WTC11 (cell line): Measurements from ENCODE around the gene CLEC14A. TPM values are rescaled to one million over a fixed set of nuclear protein-coding genes. Genes with fewer than 3 reads are reported as not detected.

Source experiments
- ATAC-seq: fragments of 200-7000 bp; cut with Tn5 transposase; 2 replicates; pipeline ENCODE4 v1.10.0; 2021; ENCODE audit warnings: mild to moderate bottlenecking, moderate library complexity
- CTCF ChIA-PET: fragments of 300-600 bp; sonication (Branson Sonifier 250); formaldehyde crosslinking; loops from one replicate; lab custom pipeline; 2021; ENCODE audit warnings: antibody characterized with exemption; lab: Charles Lee
- POLR2A ChIA-PET: fragments of 350-600 bp; sonication (Branson Sonifier 250); formaldehyde crosslinking; loops from one replicate; lab custom pipeline; 2021; ENCODE audit warnings: antibody characterized with exemption; lab: Charles Lee
- DNase-seq: peaks from one replicate; pipeline ENCODE4 v3.0.0; 2021; ENCODE audit warnings: low spot score
- H3K27ac Mint-ChIP-seq: 2 replicates; pipeline ENCODE4 v1.8.0; 2021; ENCODE audit warnings: mixed read lengths
- H3K27me3 Mint-ChIP-seq: 2 replicates; pipeline ENCODE4 v1.8.0; 2021; ENCODE audit warnings: low read depth, mild to moderate bottlenecking, moderate library complexity, mixed read lengths
- H3K36me3 Mint-ChIP-seq: 2 replicates; pipeline ENCODE4 v1.8.0; 2021; ENCODE audit warnings: mixed read lengths
- H3K4me1 Mint-ChIP-seq: 2 replicates; pipeline ENCODE4 v1.8.0; 2022; ENCODE audit warnings: mixed read lengths
- H3K4me3 Mint-ChIP-seq: 2 replicates; pipeline ENCODE4 v1.8.0; 2021; ENCODE audit warnings: mild to moderate bottlenecking, moderate library complexity, mixed read lengths
- H3K9me3 Mint-ChIP-seq: 2 replicates; pipeline ENCODE4 v1.8.0; 2021; ENCODE audit warnings: mixed read lengths
- AR ChIP-seq: fragments of 250-450 bp; sonication (Bioruptor Pico); IDR thresholded peaks from 2 replicates; pipeline ENCODE4 v1.9.0; 2021; ENCODE audit warnings: mild to moderate bottlenecking
- ARID4B ChIP-seq: sonication (generic); formaldehyde crosslinking; IDR thresholded peaks from 2 replicates; pipeline ENCODE4 v1.8.0; 2023; ENCODE audit warnings: missing genetic modification reagents, mild to moderate bottlenecking, borderline replicate concordance
- ATF1 ChIP-seq: sonication (generic); formaldehyde crosslinking; IDR thresholded peaks from 2 replicates; pipeline ENCODE4 v1.8.1; 2023; ENCODE audit warnings: mild to moderate bottlenecking, moderate library complexity, missing genetic modification reagents
- CBFB ChIP-seq: sonication (generic); formaldehyde crosslinking; IDR thresholded peaks from 2 replicates; pipeline ENCODE4 v1.8.1; 2022; ENCODE audit warnings: mild to moderate bottlenecking, low read depth, missing genetic modification reagents
- CREB1 ChIP-seq: sonication (generic); formaldehyde crosslinking; IDR thresholded peaks from 2 replicates; pipeline ENCODE4 v1.8.0; 2023; ENCODE audit warnings: mild to moderate bottlenecking, missing genetic modification reagents
- EMX1 ChIP-seq: fragments of 250-450 bp; sonication (Bioruptor Pico); IDR thresholded peaks from 2 replicates; pipeline ENCODE4 v1.8.0; 2021; ENCODE audit warnings: mild to moderate bottlenecking
- FOXK1 ChIP-seq: sonication (generic); formaldehyde crosslinking; IDR thresholded peaks from 2 replicates; pipeline ENCODE4 v1.8.0; 2022; ENCODE audit warnings: mild to moderate bottlenecking, moderate library complexity, missing genetic modification reagents
- GABPB1 ChIP-seq: sonication (generic); formaldehyde crosslinking; IDR thresholded peaks from 2 replicates; pipeline ENCODE4 v1.8.1; 2023; ENCODE audit warnings: mild to moderate bottlenecking, missing genetic modification reagents
- GRHL2 ChIP-seq: fragments of 250-450 bp; sonication (Bioruptor Pico); IDR thresholded peaks from 2 replicates; pipeline ENCODE4 v1.8.0; 2022; ENCODE audit warnings: mild to moderate bottlenecking, moderate library complexity; ENCODE audit not compliant: insufficient replicate concordance, severe bottlenecking
- HMGXB4 ChIP-seq: sonication (generic); formaldehyde crosslinking; IDR thresholded peaks from 2 replicates; pipeline ENCODE4 v1.8.1; 2023; ENCODE audit warnings: mild to moderate bottlenecking, moderate library complexity, missing genetic modification reagents
- IRF2 ChIP-seq: sonication (generic); formaldehyde crosslinking; IDR thresholded peaks from 2 replicates; pipeline ENCODE4 v1.8.0; 2022; ENCODE audit warnings: low read depth, missing genetic modification reagents, borderline replicate concordance
- JAZF1 ChIP-seq: fragments of 250-450 bp; sonication (Bioruptor Pico); IDR thresholded peaks from 2 replicates; pipeline ENCODE4 v1.9.0; 2021; ENCODE audit warnings: moderate library complexity, mild to moderate bottlenecking, inconsistent platforms
- JUN ChIP-seq: sonication (generic); formaldehyde crosslinking; IDR thresholded peaks from 2 replicates; pipeline ENCODE4 v1.8.0; 2023; ENCODE audit warnings: mild to moderate bottlenecking, missing genetic modification reagents
- NFE2L1 ChIP-seq: sonication (generic); formaldehyde crosslinking; IDR thresholded peaks from 2 replicates; pipeline ENCODE4 v1.8.1; 2023; ENCODE audit warnings: missing genetic modification reagents
- OVOL2 ChIP-seq: fragments of 250-450 bp; sonication (Bioruptor Pico); IDR thresholded peaks from 2 replicates; pipeline ENCODE4 v1.9.0; 2021; ENCODE audit warnings: mild to moderate bottlenecking, borderline replicate concordance
- RELA ChIP-seq: sonication (generic); formaldehyde crosslinking; IDR thresholded peaks from 2 replicates; pipeline ENCODE4 v1.8.1; 2022; ENCODE audit warnings: missing genetic modification reagents, mild to moderate bottlenecking, borderline replicate concordance
- RORB ChIP-seq: fragments of 250-450 bp; sonication (Bioruptor Pico); IDR thresholded peaks from 2 replicates; pipeline ENCODE4 v1.9.0; 2021; ENCODE audit warnings: mild to moderate bottlenecking
- TP53 ChIP-seq: sonication (generic); formaldehyde crosslinking; IDR thresholded peaks from 2 replicates; pipeline ENCODE4 v1.8.1; 2023; ENCODE audit warnings: mild to moderate bottlenecking, missing genetic modification reagents
- ZNF263 ChIP-seq: sonication (generic); formaldehyde crosslinking; IDR thresholded peaks from 2 replicates; pipeline ENCODE4 v1.8.1; 2022; ENCODE audit warnings: low read depth, mild to moderate bottlenecking, moderate library complexity, missing genetic modification reagents
- ZNF423 ChIP-seq: fragments of 250-450 bp; sonication (Bioruptor Pico); IDR thresholded peaks from 2 replicates; pipeline ENCODE4 v2.1.2; 2022; ENCODE audit warnings: mild to moderate bottlenecking, moderate library complexity
- total RNA-seq: library from RNA; stranded (reverse); gene quantifications from 3 replicates; pipeline ENCODE4 v1.2.3, GENCODE V29; 2021
- TF ChIP-seq, protein P1 (sequence below): sonication (generic); formaldehyde crosslinking; conservative IDR thresholded peaks from 2 replicates; pipeline ENCODE4 v1.8.1; 2022; ENCODE audit warnings: mild to moderate bottlenecking, missing genetic modification reagents
- TF ChIP-seq, protein P2 (sequence below): sonication (generic); formaldehyde crosslinking; IDR thresholded peaks from 2 replicates; pipeline ENCODE4 v1.8.1; 2023; ENCODE audit warnings: mild to moderate bottlenecking, missing genetic modification reagents
- TF ChIP-seq, protein P3 (sequence below): sonication (generic); formaldehyde crosslinking; IDR thresholded peaks from 2 replicates; pipeline ENCODE4 v1.8.1; 2022; ENCODE audit warnings: low read depth, mild to moderate bottlenecking, moderate library complexity, missing genetic modification reagents, borderline replicate concordance
- TF ChIP-seq, protein P4 (sequence below): sonication (generic); formaldehyde crosslinking; IDR thresholded peaks from 2 replicates; pipeline ENCODE4 v1.8.1; 2022; ENCODE audit warnings: mild to moderate bottlenecking, missing genetic modification reagents, moderate library complexity, borderline replicate concordance

Gene CLEC14A
- total RNA-seq, 1 experiment from 2014 or later = 0.15 TPM

GRCh38 chr14:38238878-38239277 is 17.0 kb downstream of the CLEC14A start:
- TF ChIP-seq EMX1 (CRISPR knock-in tag) (no peak), AR (no peak), JUN (CRISPR knock-in tag) (no peak), ATF1 (CRISPR knock-in tag) (no peak), ARID4B (CRISPR knock-in tag) (no peak), JAZF1 (CRISPR knock-in tag) (no peak), FOXK1 (CRISPR knock-in tag) (no peak), HMGXB4 (CRISPR knock-in tag) (no peak), IRF2 (CRISPR knock-in tag) (no peak), CBFB (CRISPR knock-in tag) (no peak), TP53 (CRISPR knock-in tag) (no peak), GRHL2 (no peak), ZNF263 (no peak), OVOL2 (CRISPR knock-in tag) (no peak), NFE2L1 (no peak), GABPB1 (no peak)
- TF ChIP-seq, protein P1, sequence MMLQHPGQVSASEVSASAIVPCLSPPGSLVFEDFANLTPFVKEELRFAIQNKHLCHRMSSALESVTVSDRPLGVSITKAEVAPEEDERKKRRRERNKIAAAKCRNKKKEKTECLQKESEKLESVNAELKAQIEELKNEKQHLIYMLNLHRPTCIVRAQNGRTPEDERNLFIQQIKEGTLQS (CRISPR knock-in tag) = no peak
- H3K27ac Mint-ChIP-seq = no peak overlapping the region
- H3K4me3 Mint-ChIP-seq = no peak overlapping the region
- CTCF ChIA-PET = no interaction called here
- H3K36me3 Mint-ChIP-seq = no peaks in the 10 kb centered on the region
- peaks cover 3% of the 10 kb centered on the region; the same call in 1 of the 2 replicates for H3K9me3 Mint-ChIP-seq
- no peak for ATAC-seq
- POLR2A ChIA-PET = no interaction called here
- H3K27me3 Mint-ChIP-seq = peaks cover 98% of the 10 kb centered on the region
- H3K4me1 Mint-ChIP-seq = no peaks in the 10 kb centered on the region
- DNase-seq = no peak

GRCh38 chr14:38238332-38238731 is 17.6 kb downstream of the CLEC14A start:
- Mint-ChIP-seq H3K36me3 (no peaks in the 10 kb centered on the region), H3K27me3 (peaks cover 98% of the 10 kb centered on the region), H3K4me3 (no peak overlapping the region), H3K9me3 (peaks cover 3% of the 10 kb centered on the region; the same call in 1 of the 2 replicates), H3K27ac (no peak overlapping the region), H3K4me1 (no peaks in the 10 kb centered on the region)
- ChIA-PET POLR2A (no interaction called here), CTCF (interaction anchor here (0.8 kb wide), 1 partner anchor 10 kb away, joined by 3 read pairs; no protein-coding TSS in a partner anchor)
- no peak for DNase-seq
- no peak for ATAC-seq
- TF ChIP-seq ZNF423 (no peak), RELA (CRISPR knock-in tag) (no peak), RORB (CRISPR knock-in tag) (no peak), ATF1 (CRISPR knock-in tag) (no peak), GABPB1 (no peak), CREB1 (CRISPR knock-in tag) (no peak)
- TF ChIP-seq, protein P2, sequence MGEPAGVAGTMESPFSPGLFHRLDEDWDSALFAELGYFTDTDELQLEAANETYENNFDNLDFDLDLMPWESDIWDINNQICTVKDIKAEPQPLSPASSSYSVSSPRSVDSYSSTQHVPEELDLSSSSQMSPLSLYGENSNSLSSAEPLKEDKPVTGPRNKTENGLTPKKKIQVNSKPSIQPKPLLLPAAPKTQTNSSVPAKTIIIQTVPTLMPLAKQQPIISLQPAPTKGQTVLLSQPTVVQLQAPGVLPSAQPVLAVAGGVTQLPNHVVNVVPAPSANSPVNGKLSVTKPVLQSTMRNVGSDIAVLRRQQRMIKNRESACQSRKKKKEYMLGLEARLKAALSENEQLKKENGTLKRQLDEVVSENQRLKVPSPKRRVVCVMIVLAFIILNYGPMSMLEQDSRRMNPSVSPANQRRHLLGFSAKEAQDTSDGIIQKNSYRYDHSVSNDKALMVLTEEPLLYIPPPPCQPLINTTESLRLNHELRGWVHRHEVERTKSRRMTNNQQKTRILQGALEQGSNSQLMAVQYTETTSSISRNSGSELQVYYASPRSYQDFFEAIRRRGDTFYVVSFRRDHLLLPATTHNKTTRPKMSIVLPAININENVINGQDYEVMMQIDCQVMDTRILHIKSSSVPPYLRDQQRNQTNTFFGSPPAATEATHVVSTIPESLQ = no peak
- TF ChIP-seq, protein P3, sequence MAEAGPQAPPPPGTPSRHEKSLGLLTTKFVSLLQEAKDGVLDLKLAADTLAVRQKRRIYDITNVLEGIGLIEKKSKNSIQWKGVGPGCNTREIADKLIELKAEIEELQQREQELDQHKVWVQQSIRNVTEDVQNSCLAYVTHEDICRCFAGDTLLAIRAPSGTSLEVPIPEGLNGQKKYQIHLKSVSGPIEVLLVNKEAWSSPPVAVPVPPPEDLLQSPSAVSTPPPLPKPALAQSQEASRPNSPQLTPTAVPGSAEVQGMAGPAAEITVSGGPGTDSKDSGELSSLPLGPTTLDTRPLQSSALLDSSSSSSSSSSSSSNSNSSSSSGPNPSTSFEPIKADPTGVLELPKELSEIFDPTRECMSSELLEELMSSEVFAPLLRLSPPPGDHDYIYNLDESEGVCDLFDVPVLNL (CRISPR knock-in tag) = no peak
- TF ChIP-seq, protein P4, sequence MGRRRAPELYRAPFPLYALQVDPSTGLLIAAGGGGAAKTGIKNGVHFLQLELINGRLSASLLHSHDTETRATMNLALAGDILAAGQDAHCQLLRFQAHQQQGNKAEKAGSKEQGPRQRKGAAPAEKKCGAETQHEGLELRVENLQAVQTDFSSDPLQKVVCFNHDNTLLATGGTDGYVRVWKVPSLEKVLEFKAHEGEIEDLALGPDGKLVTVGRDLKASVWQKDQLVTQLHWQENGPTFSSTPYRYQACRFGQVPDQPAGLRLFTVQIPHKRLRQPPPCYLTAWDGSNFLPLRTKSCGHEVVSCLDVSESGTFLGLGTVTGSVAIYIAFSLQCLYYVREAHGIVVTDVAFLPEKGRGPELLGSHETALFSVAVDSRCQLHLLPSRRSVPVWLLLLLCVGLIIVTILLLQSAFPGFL (CRISPR knock-in tag) = no peak
